GM12801 (cell line): ENCODE measurements around the gene UGGT1.

Experiments used
- TF ChIP-seq, protein P1 (sequence below): IDR thresholded peaks from one replicate; pipeline ENCODE4 v1.5.1; 2011; ENCODE audit warnings: control low read depth; ENCODE audit not compliant: insufficient read length; ENCODE audit errors: extremely low read depth

UGGT1 gene

DNA sequence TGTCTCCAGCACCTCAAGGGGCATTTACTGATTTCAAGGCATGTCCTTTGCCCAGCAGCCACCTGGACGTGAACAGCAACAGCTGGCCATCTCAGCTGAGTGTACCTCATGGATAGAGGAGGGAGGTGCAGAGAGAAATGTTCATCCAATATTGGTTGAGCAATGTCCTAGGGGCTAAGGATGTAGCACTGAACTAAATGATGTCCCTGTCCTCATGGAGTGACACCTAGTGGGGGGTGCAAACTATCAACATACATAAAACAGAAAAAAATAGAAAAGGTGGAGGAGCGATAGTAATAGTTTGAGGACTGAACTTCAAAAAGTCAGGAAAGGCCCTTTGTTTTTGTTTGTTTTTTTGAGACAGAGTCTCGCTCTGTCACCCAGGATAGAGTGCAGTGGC is 4.8 kb upstream of the UGGT1 start:
- TF ChIP-seq, protein P1, sequence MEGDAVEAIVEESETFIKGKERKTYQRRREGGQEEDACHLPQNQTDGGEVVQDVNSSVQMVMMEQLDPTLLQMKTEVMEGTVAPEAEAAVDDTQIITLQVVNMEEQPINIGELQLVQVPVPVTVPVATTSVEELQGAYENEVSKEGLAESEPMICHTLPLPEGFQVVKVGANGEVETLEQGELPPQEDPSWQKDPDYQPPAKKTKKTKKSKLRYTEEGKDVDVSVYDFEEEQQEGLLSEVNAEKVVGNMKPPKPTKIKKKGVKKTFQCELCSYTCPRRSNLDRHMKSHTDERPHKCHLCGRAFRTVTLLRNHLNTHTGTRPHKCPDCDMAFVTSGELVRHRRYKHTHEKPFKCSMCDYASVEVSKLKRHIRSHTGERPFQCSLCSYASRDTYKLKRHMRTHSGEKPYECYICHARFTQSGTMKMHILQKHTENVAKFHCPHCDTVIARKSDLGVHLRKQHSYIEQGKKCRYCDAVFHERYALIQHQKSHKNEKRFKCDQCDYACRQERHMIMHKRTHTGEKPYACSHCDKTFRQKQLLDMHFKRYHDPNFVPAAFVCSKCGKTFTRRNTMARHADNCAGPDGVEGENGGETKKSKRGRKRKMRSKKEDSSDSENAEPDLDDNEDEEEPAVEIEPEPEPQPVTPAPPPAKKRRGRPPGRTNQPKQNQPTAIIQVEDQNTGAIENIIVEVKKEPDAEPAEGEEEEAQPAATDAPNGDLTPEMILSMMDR: no peak

DNA sequence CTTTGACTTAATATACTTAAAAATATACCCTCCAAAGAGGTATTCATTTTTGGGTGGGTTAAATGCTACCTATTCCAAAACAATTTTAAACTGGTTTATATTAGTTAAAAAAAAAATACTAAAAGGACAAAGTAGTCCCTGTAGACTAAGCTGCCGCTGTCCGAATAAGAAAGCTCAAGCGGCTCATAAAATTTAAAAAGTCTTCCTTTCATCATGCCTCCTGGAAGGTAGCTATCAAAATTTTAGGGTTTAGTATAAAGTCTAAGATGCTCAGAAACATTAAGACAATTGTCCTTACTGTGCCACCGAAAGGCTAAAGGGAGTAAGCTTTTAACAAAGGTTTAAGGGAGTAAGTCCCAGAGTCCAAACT is 440 bp upstream of the UGGT1 start:
- TF ChIP-seq, protein P1: no peak

- TF ChIP-seq, protein P1: no peak
Measured at GRCh38 chr2:128091726-128092080, 703 bp downstream of the UGGT1 start.

- TF ChIP-seq, protein P1: no peak
Measured at GRCh38 chr2:128092656-128093055, 1.7 kb downstream of the UGGT1 start.

DNA sequence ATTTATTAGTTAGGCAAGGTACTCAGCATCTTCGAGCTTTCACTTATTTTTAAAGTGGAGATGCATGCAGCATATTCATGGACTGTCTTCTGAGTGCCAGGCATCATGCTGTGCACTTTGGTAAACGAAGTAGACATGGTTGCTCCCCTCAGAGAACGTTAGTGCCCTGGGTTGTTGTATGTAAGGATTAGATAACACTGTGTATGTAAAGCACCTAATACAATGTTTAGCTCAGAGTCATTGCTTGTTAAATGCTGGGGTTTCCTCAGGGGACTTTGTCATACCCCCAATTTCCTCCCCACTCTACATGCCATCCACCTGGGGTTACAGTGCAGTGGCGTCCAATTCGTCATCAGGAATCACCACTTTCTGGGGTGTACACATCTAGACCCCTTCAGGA is 2.8 kb downstream of the UGGT1 start:
- TF ChIP-seq, protein P1: no peak

DNA sequence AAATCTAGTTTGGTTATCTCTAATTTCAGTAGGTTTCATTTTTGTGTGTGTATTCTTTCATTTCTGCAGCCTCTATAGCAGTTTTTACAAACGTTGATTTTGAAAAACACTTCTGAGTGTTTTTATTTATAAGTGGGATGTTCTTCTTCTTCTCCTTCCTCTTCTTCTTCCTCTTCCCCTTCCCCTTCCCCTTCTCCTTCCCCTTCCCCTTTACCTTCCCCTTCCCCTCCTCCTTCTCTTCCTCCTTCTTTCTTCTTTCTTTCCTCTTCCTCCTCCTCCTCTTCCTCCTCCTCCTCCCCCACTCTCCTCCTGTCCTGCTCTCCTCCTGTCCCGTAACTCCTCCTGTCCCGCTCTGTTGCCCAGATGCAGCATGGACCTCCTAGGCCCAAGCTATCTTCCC is 4.2 kb downstream of the UGGT1 start:
- TF ChIP-seq, protein P1: no peak

- TF ChIP-seq, protein P1: no peak
Measured at GRCh38 chr2:128103407-128103806, 12.4 kb downstream of the UGGT1 start.

DNA sequence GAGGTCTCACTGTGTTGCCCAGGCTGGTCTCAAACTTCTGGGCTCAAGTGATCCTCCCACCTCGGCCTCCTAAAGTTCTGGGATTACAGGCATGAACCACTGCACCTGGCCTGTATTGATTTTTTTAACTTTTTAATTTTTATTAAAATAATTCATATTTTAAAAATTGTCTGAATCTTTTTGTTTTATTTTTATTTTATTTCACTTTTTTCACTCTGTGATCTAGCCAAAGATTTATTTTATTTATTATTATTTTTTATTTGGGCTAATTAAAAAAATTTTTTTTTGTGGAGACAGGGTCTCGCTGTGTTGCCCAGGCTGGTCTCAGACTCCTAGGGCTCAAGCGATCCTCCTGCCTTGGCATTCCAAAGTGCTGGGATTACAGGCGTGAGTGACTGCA is 14.1 kb downstream of the UGGT1 start:
- TF ChIP-seq, protein P1: no peak
